Measurements from ENCODE around the gene BROX.

DNA sequence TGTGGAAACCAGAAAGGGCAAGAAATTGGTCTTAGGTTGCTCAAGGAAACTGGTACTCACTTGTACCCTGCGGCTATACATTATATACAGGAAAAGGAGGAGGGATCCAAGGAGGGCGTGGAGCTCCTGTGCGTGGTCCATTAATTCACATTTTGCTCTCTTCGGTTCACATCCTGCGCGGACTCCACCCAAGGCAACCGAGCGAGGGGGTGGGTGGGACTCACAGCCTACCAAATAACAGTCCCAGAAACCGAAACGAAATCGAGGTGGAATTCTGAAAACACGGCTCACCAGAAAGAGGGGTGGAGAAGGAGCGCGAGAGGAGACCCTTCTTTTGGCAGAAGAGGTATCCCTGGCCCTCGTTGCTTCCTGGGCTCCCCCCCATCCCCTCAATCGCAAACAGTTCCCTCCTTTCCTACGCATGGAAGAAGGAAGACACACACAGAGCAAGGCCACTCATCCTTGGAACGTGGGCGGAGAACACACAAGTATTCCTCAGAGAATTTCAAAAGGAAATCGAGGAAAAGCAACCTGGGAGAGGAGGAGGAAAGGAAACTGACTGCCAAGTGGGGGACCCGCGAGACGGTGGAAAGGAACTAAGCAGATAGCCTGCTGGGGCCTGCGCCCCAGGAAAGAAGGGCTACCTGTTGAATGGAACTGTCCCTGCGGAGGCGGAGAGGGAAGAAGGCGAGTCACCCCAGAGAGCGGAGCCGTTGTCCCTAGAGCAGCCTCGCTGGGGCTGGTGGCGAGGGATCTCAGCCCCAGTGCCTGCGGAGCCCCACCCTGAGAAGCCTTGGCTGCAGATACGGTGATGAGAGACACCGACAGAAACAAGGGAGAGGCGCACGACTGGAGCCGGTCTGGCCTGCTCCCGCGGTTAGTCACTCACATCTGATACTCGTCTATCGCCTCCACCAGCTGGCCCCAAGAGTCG, 778 bp upstream of the BROX start:
- TF ChIP-seq, protein P1, sequence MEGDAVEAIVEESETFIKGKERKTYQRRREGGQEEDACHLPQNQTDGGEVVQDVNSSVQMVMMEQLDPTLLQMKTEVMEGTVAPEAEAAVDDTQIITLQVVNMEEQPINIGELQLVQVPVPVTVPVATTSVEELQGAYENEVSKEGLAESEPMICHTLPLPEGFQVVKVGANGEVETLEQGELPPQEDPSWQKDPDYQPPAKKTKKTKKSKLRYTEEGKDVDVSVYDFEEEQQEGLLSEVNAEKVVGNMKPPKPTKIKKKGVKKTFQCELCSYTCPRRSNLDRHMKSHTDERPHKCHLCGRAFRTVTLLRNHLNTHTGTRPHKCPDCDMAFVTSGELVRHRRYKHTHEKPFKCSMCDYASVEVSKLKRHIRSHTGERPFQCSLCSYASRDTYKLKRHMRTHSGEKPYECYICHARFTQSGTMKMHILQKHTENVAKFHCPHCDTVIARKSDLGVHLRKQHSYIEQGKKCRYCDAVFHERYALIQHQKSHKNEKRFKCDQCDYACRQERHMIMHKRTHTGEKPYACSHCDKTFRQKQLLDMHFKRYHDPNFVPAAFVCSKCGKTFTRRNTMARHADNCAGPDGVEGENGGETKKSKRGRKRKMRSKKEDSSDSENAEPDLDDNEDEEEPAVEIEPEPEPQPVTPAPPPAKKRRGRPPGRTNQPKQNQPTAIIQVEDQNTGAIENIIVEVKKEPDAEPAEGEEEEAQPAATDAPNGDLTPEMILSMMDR (IDR thresholded peaks at IDR 0.05; ENCODE audit: extremely low read depth in 1 of 2, insufficient read depth in 1 of 2, low read depth in 1 of 2, low read length in 2 of 2) = no peak
- no peak for TF ChIP-seq POLR2AphosphoS5 (IDR thresholded peaks at IDR 0.05; ENCODE audit: insufficient read depth, low read depth, low read length)
- TF ChIP-seq POLR2A (IDR thresholded peaks at IDR 0.05; ENCODE audit: low read depth, low read length) = no peak
- TF ChIP-seq EZH2 (IDR thresholded peaks at IDR 0.05; ENCODE audit: borderline replicate concordance, low read depth, low read length, severe bottlenecking) = no peak
- TF ChIP-seq, protein P2, sequence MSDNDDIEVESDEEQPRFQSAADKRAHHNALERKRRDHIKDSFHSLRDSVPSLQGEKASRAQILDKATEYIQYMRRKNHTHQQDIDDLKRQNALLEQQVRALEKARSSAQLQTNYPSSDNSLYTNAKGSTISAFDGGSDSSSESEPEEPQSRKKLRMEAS (IDR thresholded peaks at IDR 0.05; ENCODE audit: insufficient read depth, insufficient read length) = no peak
- TF ChIP-seq MYC (IDR thresholded peaks at IDR 0.05; ENCODE audit: low read depth, low read length) = no peak
- no peak for TF ChIP-seq FOS (IDR thresholded peaks at IDR 0.05; ENCODE audit: borderline replicate concordance, insufficient read depth, low read length)
- TF ChIP-seq GATA2 (IDR thresholded peaks at IDR 0.05; ENCODE audit: insufficient read depth, insufficient read length, low read depth, low read length) = no peak

All from endothelial cell of umbilical vein (primary cell).